Karpas-422 (cell line): ENCODE data around the gene LPIN1. TPM values are rescaled to one million over a fixed set of nuclear protein-coding genes. Genes with fewer than 3 reads are reported as not detected.
A peak's percentile ranks its signal among the peaks of the same experiment; 100 is the strongest.
"Not testable (repeated sequence)": the region's sequence is repeated elsewhere in the genome, so short reads cannot be mapped to it uniquely, and the experiment has no call there.

Source experiments
- DNase-seq: peaks from one replicate; pipeline ENCODE4 v3.0.0-alpha.2; 2015
- H2AFZ ChIP-seq: fragments of 200-600 bp; sonication (generic); 2 replicates; pipeline ENCODE4 v1.6.1; 2014; ENCODE audit warnings: antibody characterized with exemption, low read length, mixed read lengths
- H3K27ac ChIP-seq: fragments of 200-600 bp; sonication (generic); 2 replicates; pipeline ENCODE4 v1.5.1; 2014; ENCODE audit warnings: mild to moderate bottlenecking, low read length, moderate library complexity
- H3K27me3 ChIP-seq: fragments of 200-600 bp; sonication (generic); 2 replicates; pipeline ENCODE4 v1.6.1; 2014; ENCODE audit warnings: low read length, mixed read lengths
- H3K36me3 ChIP-seq: fragments of 200-600 bp; sonication (generic); 2 replicates; pipeline ENCODE4 v1.6.1; 2014; ENCODE audit warnings: low read length, mixed read lengths; ENCODE audit not compliant: insufficient read depth
- H3K4me1 ChIP-seq: fragments of 200-600 bp; sonication (generic); 2 replicates; pipeline ENCODE4 v1.6.1; 2014; ENCODE audit warnings: mild to moderate bottlenecking, low read length, mixed read lengths
- H3K4me2 ChIP-seq: fragments of 200-600 bp; sonication (generic); 2 replicates; pipeline ENCODE4 v1.6.1; 2014; ENCODE audit warnings: low read length, low read depth, mild to moderate bottlenecking; ENCODE audit not compliant: poor library complexity, severe bottlenecking
- H3K4me3 ChIP-seq: fragments of 200-600 bp; sonication (generic); 2 replicates; pipeline ENCODE4 v1.5.1; 2014; ENCODE audit warnings: mild to moderate bottlenecking, antibody characterized with exemption, low read length, mixed read lengths
- H3K79me2 ChIP-seq: fragments of 200-600 bp; sonication (generic); 2 replicates; pipeline ENCODE4 v1.6.1; 2014; ENCODE audit warnings: mild to moderate bottlenecking, low read length, mixed read lengths
- H3K9ac ChIP-seq: fragments of 200-600 bp; sonication (generic); 2 replicates; pipeline ENCODE4 v1.6.0; 2014; ENCODE audit warnings: low read length
- H3K9me2 ChIP-seq: fragments of 200-600 bp; sonication (generic), shearing (Covaris generic); replicated peaks from 2 replicates; pipeline ENCODE4 v1.6.0; 2014; ENCODE audit warnings: mild to moderate bottlenecking, low read length, moderate library complexity; ENCODE audit not compliant: insufficient read depth
- H3K9me3 ChIP-seq: fragments of 300-700, 200-600 bp; sonication (generic); 2 replicates; pipeline ENCODE4 v1.6.1; 2014; ENCODE audit warnings: low read length, mixed read lengths
- H4K20me1 ChIP-seq: fragments of 200-600 bp; sonication (generic); 2 replicates; pipeline ENCODE4 v1.6.1; 2014; ENCODE audit warnings: mild to moderate bottlenecking, antibody characterized with exemption, low read length, low read depth; ENCODE audit not compliant: insufficient read depth
- total RNA-seq: library from RNA; depleted of rRNA; stranded (reverse); fragments of >200 nt; shearing (Covaris generic); gene quantifications from 2 replicates; pipeline ENCODE4 v1.2.3, GENCODE V29; 2014; ENCODE audit warnings: low replicate concordance

LPIN1 gene
- total RNA-seq, 1 experiment from 2014 or later = 4.9 TPM

DNA sequence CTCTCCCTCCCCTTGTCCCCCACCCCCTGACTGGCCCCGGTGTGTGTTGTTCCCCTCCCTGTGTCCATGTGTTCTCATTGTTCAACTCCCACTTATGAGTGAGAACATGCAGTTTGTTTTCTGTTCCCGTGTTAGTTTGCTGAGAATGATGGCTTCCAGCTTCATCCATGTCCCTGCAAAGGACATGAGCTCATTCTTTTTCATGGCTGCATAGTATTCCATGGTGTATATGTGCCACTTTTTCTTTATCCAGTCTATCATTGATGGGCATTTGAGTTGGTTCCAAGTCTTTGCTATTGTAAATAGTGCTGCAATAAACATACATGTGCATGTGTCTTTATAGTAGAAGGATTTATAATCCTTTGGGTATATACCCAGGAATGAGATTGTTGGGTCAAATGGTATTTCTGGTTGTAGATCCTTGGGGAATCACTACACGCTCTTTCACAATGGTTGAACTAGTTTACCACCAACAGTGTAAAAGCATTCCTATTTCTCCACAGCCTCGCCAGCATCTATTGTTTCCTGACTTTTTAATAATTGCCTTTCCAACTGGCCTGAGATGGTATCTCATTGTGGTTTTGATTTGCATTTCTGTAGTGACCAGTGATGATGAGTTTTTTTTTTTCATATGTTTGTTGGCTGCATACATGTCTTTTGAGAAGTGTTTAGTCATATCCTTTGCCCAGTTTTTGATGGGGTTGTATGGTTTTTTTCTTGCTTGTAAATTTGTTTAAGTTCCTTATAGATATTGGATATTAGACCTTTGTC lies 15.0 kb upstream of the LPIN1 start:
- not testable (repeated sequence) for H3K4me3 ChIP-seq, H3K4me1 ChIP-seq, H4K20me1 ChIP-seq, H3K9me2 ChIP-seq, H3K27me3 ChIP-seq, DNase-seq, H3K27ac ChIP-seq, H3K36me3 ChIP-seq, H3K79me2 ChIP-seq, H3K4me2 ChIP-seq, H3K9me3 ChIP-seq, H2AFZ ChIP-seq, H3K9ac ChIP-seq

DNA sequence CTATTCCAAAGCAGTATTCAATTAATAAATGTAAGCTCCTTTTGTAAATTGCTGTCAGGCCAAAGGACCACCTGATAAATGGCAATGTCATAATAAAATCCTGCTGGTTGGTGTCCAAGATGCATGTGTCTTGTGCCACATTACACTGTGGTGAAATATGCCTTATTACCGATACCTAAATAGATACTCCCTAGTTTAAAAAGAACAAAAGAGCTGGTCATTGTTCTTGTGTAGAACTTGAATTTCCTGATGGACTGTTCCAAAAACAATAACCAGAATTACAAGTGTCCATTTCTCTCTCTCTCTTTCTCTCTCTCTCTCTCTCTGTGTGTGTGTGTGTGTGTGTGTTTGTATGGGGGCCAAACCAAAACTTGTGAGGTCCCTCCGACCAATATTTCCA lies 13.8 kb upstream of the LPIN1 start:
- H3K36me3 ChIP-seq = no peaks in the 10 kb centered on the region
- H4K20me1 ChIP-seq = no peaks in the 10 kb centered on the region
- no peak for DNase-seq
- no peak overlapping the region for H3K4me2 ChIP-seq
- H3K4me1 ChIP-seq = no peaks in the 10 kb centered on the region
- no peak overlapping the region for H3K4me3 ChIP-seq
- H3K9me2 ChIP-seq = no peaks in the 10 kb centered on the region
- H3K9ac ChIP-seq = no peak overlapping the region
- H3K79me2 ChIP-seq = no peaks in the 10 kb centered on the region
- H3K27ac ChIP-seq = no peak overlapping the region
- H3K9me3 ChIP-seq = no peaks in the 10 kb centered on the region
- H3K27me3 ChIP-seq = no peaks in the 10 kb centered on the region
- H2AFZ ChIP-seq = no peak overlapping the region

DNA sequence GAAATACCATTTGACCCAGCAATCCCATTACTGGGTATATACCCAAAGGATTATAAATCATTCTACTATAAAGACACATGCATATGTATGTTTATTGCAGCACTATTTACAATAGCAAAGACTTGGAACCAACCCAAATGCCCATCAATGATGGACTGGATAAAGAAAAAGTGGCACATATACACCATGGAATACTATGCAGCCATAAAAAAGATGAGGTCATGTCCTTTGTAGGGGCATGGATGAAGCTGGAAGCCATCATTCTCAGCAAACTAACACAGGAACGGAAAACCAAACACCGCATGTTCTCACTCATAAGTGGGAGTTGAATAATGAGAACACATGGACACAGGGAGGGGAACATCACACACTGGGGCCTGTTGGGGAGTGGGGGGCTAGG lies 8.6 kb upstream of the LPIN1 start:
- H3K9ac ChIP-seq, H3K36me3 ChIP-seq, H3K27ac ChIP-seq, DNase-seq, H3K79me2 ChIP-seq, H3K4me1 ChIP-seq, H3K9me2 ChIP-seq, H4K20me1 ChIP-seq, H3K27me3 ChIP-seq, H3K4me2 ChIP-seq, H3K4me3 ChIP-seq, H3K9me3 ChIP-seq, H2AFZ ChIP-seq: not testable (repeated sequence)

DNA sequence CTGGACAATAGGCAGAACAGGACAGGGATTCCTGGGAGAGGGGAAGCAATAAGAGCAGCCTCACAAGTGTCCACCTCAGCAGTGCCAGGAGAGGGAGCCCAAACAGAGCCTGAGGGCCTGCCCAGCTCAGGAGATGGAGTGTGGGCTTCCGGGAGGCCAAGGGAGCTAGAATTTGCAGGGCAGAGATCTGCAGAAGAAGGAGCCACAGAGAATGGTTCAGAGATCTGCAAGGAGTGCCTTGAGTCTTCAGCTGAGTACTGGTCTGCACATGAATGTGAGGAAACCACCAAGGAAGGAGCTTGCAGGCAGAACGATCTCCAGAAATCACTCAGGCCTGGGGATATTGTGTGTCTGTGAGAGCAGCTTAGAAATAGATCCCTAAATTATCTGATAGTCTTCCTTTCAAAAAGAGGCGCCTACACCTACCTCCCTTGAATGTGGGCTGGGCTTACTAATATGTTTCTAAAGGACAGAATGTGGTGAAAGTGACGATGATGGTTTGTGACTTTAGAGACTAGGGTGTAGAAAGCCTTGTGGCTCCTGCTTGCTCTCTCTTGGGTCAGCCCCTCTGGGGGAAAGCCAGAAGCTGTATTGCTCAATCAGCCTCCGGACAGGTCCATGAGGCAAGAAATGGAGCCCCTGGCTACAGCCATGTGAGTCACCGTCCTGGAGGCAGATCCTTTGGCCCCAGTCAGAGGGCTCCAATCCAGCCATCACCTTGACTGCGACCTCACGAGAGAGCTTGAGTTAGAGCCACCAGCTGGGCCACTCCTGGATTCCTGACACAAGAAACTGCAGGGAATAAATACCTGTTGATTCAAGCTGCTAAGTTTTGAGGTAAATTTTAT lies 7.6 kb upstream of the LPIN1 start:
- Histone ChIP-seq H3K9ac (no peak overlapping the region), H3K79me2 (no peaks in the 10 kb centered on the region), H3K4me3 (no peak overlapping the region), H3K27ac (no peak overlapping the region), H3K9me2 (no peaks in the 10 kb centered on the region), H4K20me1 (0 out of 2 replicates have a peak, but pooled peaks cover 4% of the 10 kb centered on the region), H3K27me3 (no peaks in the 10 kb centered on the region), H3K9me3 (no peaks in the 10 kb centered on the region), H3K4me1 (peaks cover under 1% of the 10 kb centered on the region; the same call in 1 of the 2 replicates), H3K36me3 (no peaks in the 10 kb centered on the region), H2AFZ (no peak overlapping the region), H3K4me2 (no peak overlapping the region)
- peak; percentile 55 for DNase-seq

GRCh38 chr2:11740723-11741122 lies 5.7 kb upstream of the LPIN1 start:
- Histone ChIP-seq H3K4me2 (no peak overlapping the region), H3K27me3 (no peaks in the 10 kb centered on the region), H4K20me1 (peaks cover 14% of the 10 kb centered on the region; the same call in 1 of the 2 replicates), H3K4me3 (no peak overlapping the region), H2AFZ (no peak overlapping the region), H3K36me3 (no peaks in the 10 kb centered on the region), H3K9me2 (no peaks in the 10 kb centered on the region), H3K4me1 (peaks cover 16% of the 10 kb centered on the region), H3K9me3 (no peaks in the 10 kb centered on the region), H3K27ac (no peak overlapping the region), H3K9ac (no peak overlapping the region), H3K79me2 (no peaks in the 10 kb centered on the region)
- no peak for DNase-seq

GRCh38 chr2:11742317-11742701 lies 4.1 kb upstream of the LPIN1 start:
- Histone ChIP-seq H2AFZ (no peak overlapping the region), H3K4me2 (no peak overlapping the region)

DNA sequence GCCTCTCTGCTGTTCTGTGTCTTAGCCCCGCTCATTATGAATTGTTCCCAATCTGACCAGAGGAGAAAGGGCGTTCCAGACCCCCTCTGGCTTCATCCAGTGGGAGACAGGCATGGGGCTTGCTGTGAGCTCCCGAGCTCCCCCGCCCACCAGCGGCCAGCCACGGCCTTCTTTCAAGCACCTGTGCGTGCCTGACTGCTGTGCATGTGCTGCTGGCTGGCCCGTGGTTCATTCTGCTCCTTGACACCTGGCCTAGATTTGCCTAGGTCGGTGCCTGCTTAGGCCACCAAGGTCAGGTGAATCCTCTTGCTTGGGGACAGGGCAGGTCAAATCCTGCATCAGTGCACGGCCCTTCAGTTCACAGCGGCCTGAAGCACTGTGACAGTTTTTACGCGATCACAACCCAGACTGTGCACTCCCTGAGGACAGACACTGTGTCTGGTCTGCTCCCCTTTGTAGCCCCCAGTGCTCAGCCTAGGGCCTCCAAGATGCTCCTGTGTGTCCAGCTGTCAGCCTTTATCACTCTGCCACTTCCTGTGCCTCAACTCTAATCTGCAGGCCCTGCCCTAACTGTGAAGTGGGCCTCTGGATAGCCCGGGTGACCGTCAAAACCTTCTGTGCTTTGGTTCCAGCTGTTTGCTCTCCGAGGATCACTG lies 3.6 kb upstream of the LPIN1 start:
- H3K9me2 ChIP-seq = no peaks in the 10 kb centered on the region
- no peak for DNase-seq
- no peaks in the 10 kb centered on the region for H3K27me3 ChIP-seq
- peaks cover 32% of the 10 kb centered on the region for H3K4me1 ChIP-seq
- no peaks in the 10 kb centered on the region for H3K9me3 ChIP-seq
- no peak overlapping the region for H2AFZ ChIP-seq
- no peaks in the 10 kb centered on the region for H3K36me3 ChIP-seq
- no peak overlapping the region for H3K4me3 ChIP-seq
- H3K4me2 ChIP-seq = no peak overlapping the region
- no peaks in the 10 kb centered on the region for H3K79me2 ChIP-seq
- H4K20me1 ChIP-seq = peaks cover 26% of the 10 kb centered on the region; the same call in 1 of the 2 replicates
- no peak overlapping the region for H3K9ac ChIP-seq
- H3K27ac ChIP-seq = no peak overlapping the region

More at GRCh38 chr2:11742317-11742701, 4.1 kb upstream of the LPIN1 start:
- H3K9me2 ChIP-seq = no peaks in the 10 kb centered on the region
- no peaks in the 10 kb centered on the region for H3K27me3 ChIP-seq
- peaks cover 27% of the 10 kb centered on the region for H3K4me1 ChIP-seq
- no peaks in the 10 kb centered on the region for H3K79me2 ChIP-seq
- peaks cover 21% of the 10 kb centered on the region; the same call in 1 of the 2 replicates for H4K20me1 ChIP-seq
- no peak overlapping the region for H3K9ac ChIP-seq
- no peak for DNase-seq
- H3K4me3 ChIP-seq = no peak overlapping the region
- H3K27ac ChIP-seq = no peak overlapping the region
- H3K36me3 ChIP-seq = no peaks in the 10 kb centered on the region
- no peaks in the 10 kb centered on the region for H3K9me3 ChIP-seq

- no peak for DNase-seq
- no peak overlapping the region for H3K4me3 ChIP-seq
- H3K4me2 ChIP-seq = no peak overlapping the region
Observed at GRCh38 chr2:11743366-11743765, 3.1 kb upstream of the LPIN1 start.

More at GRCh38 chr2:11743366-11743765, 3.1 kb upstream of the LPIN1 start:
- Histone ChIP-seq H3K27me3 (no peaks in the 10 kb centered on the region), H3K4me1 (peaks cover 34% of the 10 kb centered on the region), H3K36me3 (no peaks in the 10 kb centered on the region), H3K27ac (no peak overlapping the region), H3K9ac (no peak overlapping the region), H3K9me3 (no peaks in the 10 kb centered on the region), H2AFZ (no peak overlapping the region), H3K9me2 (no peaks in the 10 kb centered on the region), H3K79me2 (no peaks in the 10 kb centered on the region), H4K20me1 (peaks cover 28% of the 10 kb centered on the region; the same call in 1 of the 2 replicates)
